A673 (cell line): ENCODE data around the gene RPS6KA2.

ENCODE experiments used
- CTCF ChIP-seq: fragments of 300-800, 200-600 bp; sonication (generic); conservative IDR thresholded peaks from 2 replicates; pipeline ENCODE4 v1.5.1; 2017; ENCODE audit warnings: low read depth, mild to moderate bottlenecking, antibody characterized with exemption, low read length, moderate library complexity, mixed read lengths
- EZH2 ChIP-seq: fragments of 200-600 bp; sonication (generic); IDR thresholded peaks from 2 replicates; pipeline ENCODE4 v1.6.1; 2017; ENCODE audit warnings: borderline replicate concordance, low read depth, mild to moderate bottlenecking, mixed read lengths, antibody characterized with exemption, low read length; ENCODE audit not compliant: poor library complexity, severe bottlenecking

GRCh38 chr6:166436195-166437139, 190.6 kb downstream of the RPS6KA2 start:
- no peak for TF ChIP-seq CTCF
- no peak for TF ChIP-seq EZH2
